Upper lobe of left lung (tissue), 6 donors: Measurements from ENCODE around the gene APBA3. TPM values are rescaled to one million over a fixed set of nuclear protein-coding genes. Genes with fewer than 3 reads are reported as not detected.

Experiments used
- ATAC-seq, 2 donors: fragments of 200-7000 bp; cut with Tn5 transposase; one replicate each; pipeline ENCODE4 v1.9.1; 2022; ENCODE audit warnings: mild to moderate bottlenecking in 2 of 2, moderate library complexity in 2 of 2; ENCODE audit not compliant: low FRiP score in 2 of 2
- DNase-seq, 2 donors: peaks; one replicate each; pipeline ENCODE4 v3.0.0-alpha.2; 2019 to 2020
- H3K27ac ChIP-seq, 4 donors: fragments of 200-600 bp; sonication (generic); one replicate each; pipeline ENCODE4 v1.5.1; 2016 to 2019
- H3K27me3 ChIP-seq, 4 donors: fragments of 200-600 bp; sonication (generic); one replicate each; pipeline ENCODE4 v1.5.1; 2017 to 2019
- H3K36me3 ChIP-seq, 4 donors: fragments of 200-600 bp; sonication (generic); one replicate each; pipeline ENCODE4 v1.5.1; 2016 to 2019
- H3K4me1 ChIP-seq, 4 donors: fragments of 200-600 bp; sonication (generic); one replicate each; pipeline ENCODE4 v1.5.1; 2018 to 2019
- H3K4me3 ChIP-seq, 4 donors: fragments of 200-600 bp; sonication (generic); one replicate each; pipeline ENCODE4 v1.5.1; 2017 to 2019; ENCODE audit warnings: mild to moderate bottlenecking in 2 of 4, moderate library complexity in 1 of 4
- H3K9me3 ChIP-seq, 4 donors: fragments of 200-600 bp; sonication (generic); one replicate each; pipeline ENCODE4 v1.5.1; 2018 to 2019
- CTCF ChIP-seq, 6 experiments: fragments of 450-650 bp in 4 of 6; fragments of 200-600 bp in 2 of 6; sonication (generic) in 2 of 6; IDR thresholded peaks; one replicate each; pipeline ENCODE4 v1.5.1; 2016 to 2019; ENCODE audit warnings: antibody characterized with exemption in 6 of 6
- EP300 ChIP-seq, 4 donors: sonication (generic); formaldehyde crosslinking; IDR thresholded peaks; one replicate each; pipeline ENCODE4 v1.5.1; 2017; ENCODE audit warnings: antibody characterized with exemption in 4 of 4, control low read depth in 2 of 4
- POLR2A ChIP-seq, 4 donors: fragments of 450-650 bp; IDR thresholded peaks; one replicate each; pipeline ENCODE4 v1.5.1; 2016 to 2017; ENCODE audit warnings: antibody characterized with exemption in 4 of 4, mild to moderate bottlenecking in 2 of 4
- POLR2AphosphoS5 ChIP-seq, 2 donors: sonication (generic); formaldehyde crosslinking; IDR thresholded peaks; one replicate each; pipeline ENCODE4 v1.5.1; 2017; ENCODE audit warnings: antibody characterized with exemption in 2 of 2
- WGBS, 2 donors: methylation state at CpG; one replicate each; pipeline ENCODE4 v1.1.5; 2017 to 2018; 5-methylcytosine and 5-hydroxymethylcytosine counted together
- total RNA-seq, 6 donors: library from RNA; depleted of rRNA in 4 of 6; stranded (reverse); fragments of >200 nt in 4 of 6; gene quantifications; one replicate each; pipeline versions ENCODE4 v1.1.0 to v1.2.1, GENCODE V29; 2016 to 2021
- donor health status: DM: no; HTN: no; CAD: no; lungs with moderate emphysema.
- donor health status: DM: no; HTN: yes; CAD: no; lungs with severe emphysema.

Gene APBA3
- total RNA-seq, 6 donors from 2014 or later, result 13.4 to 92.2 (median 21.6) TPM

GRCh38 chr19:3751236-3751635 lies 10.3 kb downstream of the APBA3 start:
- Histone ChIP-seq H3K36me3 (peaks cover 12 to 51% (median 44%) of the 10 kb centered on the region in 4 donors), H3K4me1 (no peaks in the 10 kb centered on the region), H3K4me3 (no peak overlapping the region), H3K9me3 (no peaks in the 10 kb centered on the region), H3K27me3 (no peaks in the 10 kb centered on the region), H3K27ac (no peak overlapping the region)
- 98 to 100% methylated on average over 7 to 30 of the region's 30 CpGs for WGBS, 2 donors
- TF ChIP-seq POLR2AphosphoS5 (IDR thresholded peaks at IDR 0.05) (no peak), CTCF (IDR thresholded peaks at IDR 0.05) (no peak), POLR2A (IDR thresholded peaks at IDR 0.05) (no peak), EP300 (IDR thresholded peaks at IDR 0.05) (no peak)
- no peak for ATAC-seq
- DNase-seq, result peak in 1 of 2 donors; percentile 78

GRCh38 chr19:3750211-3750610 lies 11.3 kb downstream of the APBA3 start:
- H3K27ac ChIP-seq, result no peak overlapping the region
- no peaks in the 10 kb centered on the region for H3K9me3 ChIP-seq
- H3K4me1 ChIP-seq, result no peaks in the 10 kb centered on the region
- TF ChIP-seq POLR2A (IDR thresholded peaks at IDR 0.05), result no peak
- TF ChIP-seq CTCF (IDR thresholded peaks at IDR 0.05), result no peak
- TF ChIP-seq POLR2AphosphoS5 (IDR thresholded peaks at IDR 0.05), result no peak
- no peak for TF ChIP-seq EP300 (IDR thresholded peaks at IDR 0.05)
- ATAC-seq (no peak), DNase-seq (no peak)
- no peak overlapping the region for H3K4me3 ChIP-seq
- 89 to 98% methylated on average over 1 to 2 of the region's 2 CpGs for WGBS, 2 donors
- H3K27me3 ChIP-seq, result no peaks in the 10 kb centered on the region
- peaks cover 12 to 51% (median 44%) of the 10 kb centered on the region in 4 donors for H3K36me3 ChIP-seq

- WGBS, 2 donors, result 81 to 83% methylated on average over 8 of the region's 8 CpGs
- no peak for TF ChIP-seq EP300 (IDR thresholded peaks at IDR 0.05)
- TF ChIP-seq POLR2AphosphoS5 (IDR thresholded peaks at IDR 0.05), result no peak
- no peak for TF ChIP-seq POLR2A (IDR thresholded peaks at IDR 0.05)
- no peak for TF ChIP-seq CTCF (IDR thresholded peaks at IDR 0.05)
- no peak for ATAC-seq
- Histone ChIP-seq H3K4me3 (no peak overlapping the region), H3K4me1 (no peaks in the 10 kb centered on the region), H3K27me3 (no peaks in the 10 kb centered on the region), H3K27ac (no peak overlapping the region), H3K9me3 (no peaks in the 10 kb centered on the region), H3K36me3 (peaks cover 12 to 47% (median 41%) of the 10 kb centered on the region in 4 donors)
- DNase-seq, result peak in 1 of 2 donors; percentile 41
Observed at GRCh38 chr19:3748965-3749364, 12.5 kb downstream of the APBA3 start.

GRCh38 chr19:3746371-3747056 lies 15.0 kb downstream of the APBA3 start:
- no peak overlapping the region for H3K4me3 ChIP-seq
- no peaks in the 10 kb centered on the region for H3K27me3 ChIP-seq
- 74% methylated on average over 26 to 30 of the region's 31 CpGs for WGBS, 2 donors
- no peak for TF ChIP-seq EP300 (IDR thresholded peaks at IDR 0.05)
- TF ChIP-seq POLR2AphosphoS5 (IDR thresholded peaks at IDR 0.05), result no peak
- TF ChIP-seq CTCF (IDR thresholded peaks at IDR 0.05), result no peak
- TF ChIP-seq POLR2A (IDR thresholded peaks at IDR 0.05), result no peak
- ATAC-seq, result peak in 1 of 2 donors; percentile 7
- H3K27ac ChIP-seq, result no peak overlapping the region
- no peaks in the 10 kb centered on the region for H3K4me1 ChIP-seq
- peaks cover 11 to 25% (median 21%) of the 10 kb centered on the region in 4 donors for H3K36me3 ChIP-seq
- H3K9me3 ChIP-seq, result no peaks in the 10 kb centered on the region
- peak in 1 of 2 donors; percentile 77 for DNase-seq
